ENCODE measurements around the gene PPDPF. TPM values are rescaled to one million over a fixed set of nuclear protein-coding genes. Genes with fewer than 3 reads are reported as not detected.

The PPDPF gene
- total RNA-seq, 4 donors from 2014 or later = 151 to 352 (median 299) TPM

DNA sequence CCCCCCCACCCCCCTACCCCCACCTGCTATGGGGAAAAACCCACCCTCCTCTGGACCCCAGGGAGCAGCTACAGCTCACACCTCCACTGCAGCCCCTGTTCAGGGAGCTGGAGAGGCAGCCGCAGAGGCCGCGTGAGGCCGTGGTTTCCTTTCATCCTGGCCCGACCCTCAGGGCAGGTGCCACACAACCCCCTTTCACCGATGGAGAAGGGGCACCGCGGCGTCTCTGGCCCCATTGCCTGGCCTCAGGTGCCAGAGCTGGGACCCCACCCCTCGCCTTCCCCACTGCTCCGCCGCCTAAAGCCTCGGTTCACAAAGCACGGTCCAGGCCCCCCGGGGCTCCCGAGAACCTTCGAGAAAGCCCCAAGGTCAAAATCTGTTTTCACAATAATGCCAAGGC lies 36.3 kb upstream of the PPDPF start:
- DNase-seq (ENCODE audit: low spot score in 2 of 2) = no peak
- Histone ChIP-seq H3K9me3 (no peaks in the 10 kb centered on the region), H3K36me3 (no peaks in the 10 kb centered on the region), H3K4me1 (peaks cover 3% of the 10 kb centered on the region), H3K4me3 (no peak overlapping the region), H3K27me3 (peaks cover 100% of the 10 kb centered on the region), H3K27ac (no peak overlapping the region)
- TF ChIP-seq CTCF (IDR thresholded peaks at IDR 0.05) = no peak
- TF ChIP-seq POLR2A (IDR thresholded peaks at IDR 0.05) = no peak
- no peak for TF ChIP-seq POLR2AphosphoS5 (IDR thresholded peaks at IDR 0.05)
- no peak for TF ChIP-seq EP300 (IDR thresholded peaks at IDR 0.05)
- 48% methylated on average over 8 of the region's 17 CpGs for WGBS

DNA sequence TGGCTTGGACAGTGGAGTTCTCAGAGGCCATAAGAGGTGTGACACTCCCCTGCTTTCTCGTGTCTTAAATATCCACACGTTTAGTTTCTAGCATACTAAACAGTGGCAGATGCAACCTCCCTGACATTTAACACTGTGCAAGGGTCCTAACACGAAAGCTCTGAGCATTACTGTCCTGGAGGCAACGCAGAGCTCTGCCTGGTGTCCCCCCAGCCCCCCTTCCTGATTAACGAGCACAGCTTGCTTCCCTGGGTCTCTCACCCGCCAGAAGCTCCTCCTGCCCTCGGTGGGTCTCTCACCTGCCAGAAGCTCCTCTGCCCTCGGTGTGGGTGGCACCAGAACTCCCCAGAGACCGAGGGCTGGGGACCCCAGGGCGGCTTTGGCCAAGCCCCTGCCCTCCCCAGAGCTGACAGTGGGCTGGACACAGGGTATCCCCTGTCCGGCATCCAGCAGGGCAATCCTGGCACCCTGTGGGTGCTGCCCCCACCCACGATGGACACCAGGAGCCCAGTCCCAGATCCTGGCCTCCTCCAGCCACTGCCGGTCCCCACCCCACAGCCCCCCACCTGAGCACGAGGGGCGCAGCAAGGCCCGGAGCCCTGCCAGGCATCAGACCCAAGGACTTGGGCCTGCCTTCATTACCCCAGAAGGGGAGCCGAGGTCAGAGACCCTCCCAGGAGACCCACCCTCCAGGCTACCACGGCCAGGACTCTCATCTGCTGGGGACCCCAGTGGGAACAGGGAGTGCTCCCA lies 35.7 kb upstream of the PPDPF start:
- peaks cover 100% of the 10 kb centered on the region for H3K27me3 ChIP-seq
- H3K4me3 ChIP-seq = no peak overlapping the region

DNA sequence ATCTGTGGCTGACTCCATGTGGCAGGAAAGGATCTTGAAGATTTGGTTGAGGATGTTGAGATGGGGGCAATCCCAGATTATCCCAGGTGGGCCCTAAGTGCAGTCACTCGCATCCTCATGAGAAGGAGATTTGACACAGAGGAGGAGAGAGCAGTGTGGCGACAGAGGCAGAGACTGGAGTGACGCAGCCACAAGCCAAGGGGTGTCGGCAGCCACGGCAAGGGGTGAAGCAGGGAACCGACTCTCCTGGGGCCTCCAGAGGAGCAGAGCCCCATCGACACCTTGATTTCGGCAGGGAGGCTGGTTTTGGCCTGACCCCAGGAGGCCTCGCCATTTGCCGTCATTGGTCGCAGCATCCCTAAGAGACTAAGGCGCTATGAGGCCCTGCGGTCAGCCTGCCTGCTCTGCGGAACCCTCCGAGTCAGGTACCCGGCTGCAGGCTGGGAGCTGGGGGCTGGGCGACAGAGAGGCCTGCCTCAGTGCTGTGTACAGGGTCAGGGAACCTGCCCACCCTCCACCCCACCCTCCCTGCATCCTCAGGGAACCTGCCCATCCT lies 34.2 kb upstream of the PPDPF start:
- no peak for TF ChIP-seq CTCF (IDR thresholded peaks at IDR 0.05)
- TF ChIP-seq POLR2A (IDR thresholded peaks at IDR 0.05) = no peak
- TF ChIP-seq POLR2AphosphoS5 (IDR thresholded peaks at IDR 0.05) = no peak
- no peak for TF ChIP-seq EP300 (IDR thresholded peaks at IDR 0.05)
- WGBS = 96% methylated on average over 7 of the region's 17 CpGs
- no peak for DNase-seq (ENCODE audit: low spot score in 2 of 2)
- no peaks in the 10 kb centered on the region for H3K9me3 ChIP-seq
- peaks cover 100% of the 10 kb centered on the region for H3K27me3 ChIP-seq
- H3K4me3 ChIP-seq = no peak overlapping the region
- no peaks in the 10 kb centered on the region for H3K36me3 ChIP-seq
- peaks cover 3% of the 10 kb centered on the region for H3K4me1 ChIP-seq
- no peak overlapping the region for H3K27ac ChIP-seq

More for the DNA sequence above, 35.7 kb upstream of the PPDPF start:
- DNase-seq (ENCODE audit: low spot score in 2 of 2) = no peak
- WGBS = 56% methylated on average over 6 of the region's 18 CpGs
- H3K9me3 ChIP-seq = no peaks in the 10 kb centered on the region
- no peak overlapping the region for H3K27ac ChIP-seq
- TF ChIP-seq CTCF (IDR thresholded peaks at IDR 0.05) (no peak), POLR2AphosphoS5 (IDR thresholded peaks at IDR 0.05) (no peak), EP300 (IDR thresholded peaks at IDR 0.05) (no peak), POLR2A (IDR thresholded peaks at IDR 0.05) (no peak)
- no peaks in the 10 kb centered on the region for H3K36me3 ChIP-seq
- peaks cover 3% of the 10 kb centered on the region for H3K4me1 ChIP-seq

- Histone ChIP-seq H3K4me1 (peaks cover 3% of the 10 kb centered on the region), H3K9me3 (no peaks in the 10 kb centered on the region), H3K27ac (no peak overlapping the region), H3K27me3 (peaks cover 93% of the 10 kb centered on the region), H3K4me3 (no peak overlapping the region), H3K36me3 (no peaks in the 10 kb centered on the region)
- DNase-seq (ENCODE audit: low spot score in 2 of 2) = no peak
- TF ChIP-seq EP300 (IDR thresholded peaks at IDR 0.05) (no peak), POLR2A (IDR thresholded peaks at IDR 0.05) (no peak), POLR2AphosphoS5 (IDR thresholded peaks at IDR 0.05) (no peak)
- 49% methylated on average over 7 of the region's 14 CpGs for WGBS
These were observed 33.3 kb upstream of the PPDPF start for GRCh38 chr20:63487116-63487764.

DNA sequence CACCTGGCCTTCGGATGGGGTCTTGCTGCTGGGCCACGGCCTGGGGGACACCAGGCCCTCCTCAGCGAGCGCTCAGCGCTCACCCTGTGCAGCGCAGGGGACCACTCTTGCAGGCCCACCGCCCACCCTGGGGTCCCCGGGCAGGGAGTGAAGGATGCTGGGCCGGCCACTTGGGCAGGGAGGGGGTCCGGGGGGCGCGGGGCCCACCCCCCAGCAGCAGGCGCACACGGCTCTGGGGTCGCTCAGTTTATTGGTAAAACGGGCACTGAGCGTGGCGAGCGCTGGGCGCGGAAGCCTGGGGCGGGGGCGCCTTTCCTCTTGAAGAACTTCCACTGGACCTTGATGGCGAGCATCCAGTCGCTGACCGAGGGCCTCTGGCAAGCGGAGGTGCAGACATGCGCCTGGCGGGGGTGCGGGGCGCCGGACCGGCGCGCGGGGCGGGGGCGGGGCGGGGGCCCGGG lies 32.8 kb upstream of the PPDPF start:
- Histone ChIP-seq H3K36me3 (no peaks in the 10 kb centered on the region), H3K27ac (no peak overlapping the region), H3K4me1 (peaks cover 3% of the 10 kb centered on the region), H3K9me3 (no peaks in the 10 kb centered on the region), H3K4me3 (no peak overlapping the region), H3K27me3 (peaks cover 88% of the 10 kb centered on the region)
- no peak for DNase-seq (ENCODE audit: low spot score in 2 of 2)
- no CpG with 5 or more reads among the region's 40 CpGs for WGBS
- TF ChIP-seq POLR2AphosphoS5 (IDR thresholded peaks at IDR 0.05) (no peak), CTCF (IDR thresholded peaks at IDR 0.05) (no peak)

Measured in suprapubic skin (tissue), 4 donors.